ENCODE data around the gene ZBTB7C.

ZBTB7C gene

DNA sequence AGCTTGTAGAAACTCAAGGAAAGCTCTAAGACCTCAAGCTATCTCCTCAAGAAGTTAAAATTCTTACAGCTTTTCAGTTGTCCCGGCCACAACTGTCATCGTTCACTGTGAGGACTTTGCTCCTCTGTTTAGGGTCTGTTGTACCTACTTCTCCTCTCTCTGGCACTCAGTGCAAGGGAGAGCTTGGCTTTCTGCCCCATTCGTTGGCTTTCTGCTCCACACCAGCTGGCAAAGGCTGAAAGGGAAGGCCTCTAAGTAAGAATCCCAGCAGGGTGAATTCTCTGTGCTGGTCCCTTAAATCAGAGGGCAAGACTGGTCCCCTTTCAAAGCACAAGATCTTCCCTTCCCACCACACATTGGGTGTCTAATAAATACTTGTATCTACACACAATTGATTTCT lies 17.3 kb downstream of the ZBTB7C start:
- peak in 5 of 56 donors; percentile 6 to 22 (median 15) for DNase-seq

DNA sequence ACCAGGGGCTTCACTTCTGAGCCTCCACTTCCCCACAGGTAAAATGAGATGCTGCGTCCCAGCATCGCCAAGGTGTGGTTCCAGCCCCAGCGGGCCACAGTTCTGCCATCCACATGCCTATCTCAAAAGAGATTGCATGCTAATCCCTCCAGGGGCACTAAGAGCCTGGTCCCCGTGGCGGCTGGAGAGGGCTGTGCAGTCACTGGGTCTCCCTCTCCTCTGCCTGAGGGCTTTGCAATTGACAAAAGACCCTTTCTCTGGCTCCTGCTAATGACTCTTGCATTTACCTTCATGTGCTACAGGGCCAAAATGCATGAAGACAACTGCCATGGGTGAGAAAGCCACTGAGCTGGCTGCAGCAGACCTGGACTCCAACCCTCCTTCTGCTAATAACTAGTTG lies 18.5 kb downstream of the ZBTB7C start:
- DNase-seq: no peak

- no peak for DNase-seq
Measured at GRCh38 chr18:48388478-48388877, 20.7 kb downstream of the ZBTB7C start.

DNA sequence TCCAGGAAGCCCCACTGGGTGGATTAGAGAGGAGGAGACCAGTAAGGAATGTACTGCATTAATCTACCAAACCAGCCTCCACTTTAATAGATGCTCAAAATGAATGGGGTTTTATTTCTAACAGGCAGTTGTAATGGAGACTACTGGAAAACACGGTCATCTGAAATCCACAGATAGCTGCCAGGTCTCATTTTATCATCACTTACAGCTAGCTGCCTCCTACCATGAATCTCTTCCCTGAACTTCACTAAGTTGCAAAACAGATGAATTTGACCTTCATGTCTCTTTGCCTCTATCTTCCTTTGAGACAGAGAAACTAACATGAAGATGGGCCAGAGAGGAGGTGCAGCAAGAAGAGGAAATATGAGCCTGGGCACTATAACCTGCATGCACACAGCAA lies 21.9 kb downstream of the ZBTB7C start:
- DNase-seq: no peak

DNA sequence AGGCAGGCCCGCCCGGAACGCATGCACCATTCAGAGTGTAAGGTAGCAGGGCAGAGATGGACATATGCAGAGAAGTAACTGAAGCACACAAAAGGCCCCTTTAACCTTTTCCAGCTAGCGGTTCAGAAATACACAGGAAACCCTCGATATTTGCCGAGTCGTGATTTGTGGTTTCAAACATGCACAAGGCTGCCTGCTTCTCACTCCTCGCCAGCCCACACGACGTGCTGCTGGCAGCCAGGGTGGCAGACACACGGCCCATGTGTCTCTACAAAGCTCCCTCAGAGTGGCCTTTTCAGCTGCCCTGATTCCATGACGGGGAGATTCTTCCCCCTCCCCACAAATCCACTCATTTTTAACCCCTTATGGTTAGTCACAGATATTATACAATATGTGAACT lies 23.6 kb downstream of the ZBTB7C start:
- no peak for DNase-seq

GRCh38 chr18:48376934-48377333 lies 32.2 kb downstream of the ZBTB7C start:
- DNase-seq: no peak

DNA sequence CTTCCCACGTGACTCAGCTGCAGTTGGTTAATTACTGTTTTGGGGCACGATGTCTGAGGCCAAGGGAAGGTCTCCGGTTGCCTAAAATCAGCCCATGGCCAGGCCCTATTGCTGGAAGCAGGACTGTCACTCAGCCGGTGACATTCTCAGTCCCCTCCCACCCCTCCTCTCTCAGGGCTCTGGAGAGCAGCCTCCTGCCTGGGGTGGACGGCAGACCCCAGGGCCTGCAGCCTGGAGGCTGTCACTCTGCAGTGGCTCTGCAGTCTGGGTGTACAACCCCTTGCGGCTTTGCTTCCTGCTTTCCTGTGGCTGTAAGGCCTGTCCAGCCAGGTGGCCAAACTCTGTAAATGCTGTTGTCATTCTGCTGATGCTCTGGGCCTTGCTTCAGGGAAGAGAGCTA lies 32.8 kb downstream of the ZBTB7C start:
- no peak for DNase-seq

DNA sequence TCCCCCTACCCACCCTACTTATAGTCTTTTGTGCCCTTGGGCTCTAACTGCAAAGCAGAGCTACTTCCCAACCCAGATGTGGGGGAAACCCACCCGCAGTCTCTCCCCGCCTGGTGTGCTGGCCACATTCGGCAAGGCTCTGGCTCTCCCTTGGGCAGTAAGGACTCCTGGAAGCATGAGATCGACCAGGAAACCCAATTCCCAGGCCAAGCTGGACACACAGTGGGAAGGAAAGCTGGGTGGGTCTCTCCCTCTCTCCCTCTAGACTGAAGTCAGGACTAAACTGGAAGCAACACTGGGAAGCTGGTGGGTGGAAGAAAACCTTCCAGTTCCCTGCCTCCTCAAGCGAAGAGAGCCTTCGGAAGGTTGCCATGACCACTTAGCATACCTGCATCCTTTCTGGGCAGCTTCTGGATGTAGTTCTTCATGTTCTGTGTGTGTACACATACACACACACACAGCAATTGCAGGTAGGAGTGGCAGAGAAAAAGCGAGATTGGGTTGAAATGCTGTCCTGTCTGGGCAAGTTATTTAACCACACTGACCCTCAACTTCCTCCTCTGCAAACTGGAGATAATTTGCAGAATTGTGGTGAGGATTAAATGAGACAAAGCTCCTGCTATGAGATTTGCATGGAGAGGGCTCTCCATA lies 33.9 kb downstream of the ZBTB7C start:
- DNase-seq: no peak

GRCh38 chr18:48374423-48375149 lies 34.6 kb downstream of the ZBTB7C start:
- DNase-seq: no peak

GRCh38 chr18:48371854-48372602 lies 37.2 kb downstream of the ZBTB7C start:
- DNase-seq: no peak

DNA sequence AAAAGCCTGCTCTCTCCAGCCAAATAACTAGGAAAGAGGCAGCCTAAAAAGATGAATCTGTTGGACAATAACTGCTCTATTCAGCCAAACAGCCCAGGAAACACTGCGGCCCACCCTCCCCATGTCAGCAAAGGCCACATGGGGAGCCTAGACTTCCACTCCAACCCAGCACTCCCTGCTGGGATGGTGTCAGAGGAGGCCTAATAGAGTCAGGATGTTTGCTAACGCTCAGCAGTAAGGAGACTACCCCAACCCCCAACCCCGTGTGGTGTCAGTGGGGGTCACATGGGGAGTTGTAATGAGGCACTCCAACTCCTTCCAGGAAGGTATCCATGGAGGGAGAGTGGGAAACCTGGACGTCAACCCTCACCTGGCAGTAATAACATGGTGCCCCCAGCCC lies 41.6 kb downstream of the ZBTB7C start:
- no peak for DNase-seq

DNA sequence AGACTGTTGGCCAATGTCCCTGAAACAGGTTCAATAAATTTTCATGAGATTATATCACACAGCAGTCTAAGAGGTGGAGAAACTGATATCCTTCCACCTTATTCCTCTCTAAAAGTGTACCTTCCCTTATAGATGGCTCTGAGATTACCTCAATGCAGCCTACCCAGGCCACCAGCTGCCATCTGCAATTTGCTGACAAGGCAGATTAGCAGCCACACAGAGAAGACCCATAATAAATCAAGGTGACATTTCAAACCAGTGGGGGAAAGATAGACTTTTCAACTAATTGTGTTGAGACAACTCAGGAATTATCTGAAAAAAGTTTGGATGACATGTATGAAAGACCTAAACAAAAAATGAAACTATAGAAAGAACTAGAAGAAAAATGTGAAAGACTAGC lies 43.2 kb downstream of the ZBTB7C start:
- DNase-seq: no peak

DNA sequence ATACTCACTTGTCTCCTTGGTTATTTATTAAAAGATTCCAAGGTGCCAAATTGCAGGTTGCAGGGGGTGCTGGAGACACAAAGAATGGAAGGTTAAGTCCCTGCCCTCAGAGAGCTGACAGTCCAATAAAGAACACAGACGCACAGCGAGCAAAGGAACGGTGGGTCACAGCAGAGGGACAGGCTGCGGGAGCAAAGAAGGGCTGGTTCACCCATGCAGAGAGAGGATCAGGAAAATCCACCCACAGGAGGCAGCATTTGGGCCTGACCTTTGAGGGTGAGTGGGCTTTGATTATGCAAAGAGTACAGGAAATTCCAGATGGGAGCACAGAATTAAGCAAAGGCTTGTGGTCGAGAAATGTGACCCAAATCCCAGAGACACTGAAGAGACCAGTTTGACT lies 45.0 kb downstream of the ZBTB7C start:
- DNase-seq: no peak

- no peak for DNase-seq
Measured at GRCh38 chr18:48363175-48363574, 46.0 kb downstream of the ZBTB7C start.

- no peak for DNase-seq
Measured at GRCh38 chr18:48361801-48362200, 47.4 kb downstream of the ZBTB7C start.

DNA sequence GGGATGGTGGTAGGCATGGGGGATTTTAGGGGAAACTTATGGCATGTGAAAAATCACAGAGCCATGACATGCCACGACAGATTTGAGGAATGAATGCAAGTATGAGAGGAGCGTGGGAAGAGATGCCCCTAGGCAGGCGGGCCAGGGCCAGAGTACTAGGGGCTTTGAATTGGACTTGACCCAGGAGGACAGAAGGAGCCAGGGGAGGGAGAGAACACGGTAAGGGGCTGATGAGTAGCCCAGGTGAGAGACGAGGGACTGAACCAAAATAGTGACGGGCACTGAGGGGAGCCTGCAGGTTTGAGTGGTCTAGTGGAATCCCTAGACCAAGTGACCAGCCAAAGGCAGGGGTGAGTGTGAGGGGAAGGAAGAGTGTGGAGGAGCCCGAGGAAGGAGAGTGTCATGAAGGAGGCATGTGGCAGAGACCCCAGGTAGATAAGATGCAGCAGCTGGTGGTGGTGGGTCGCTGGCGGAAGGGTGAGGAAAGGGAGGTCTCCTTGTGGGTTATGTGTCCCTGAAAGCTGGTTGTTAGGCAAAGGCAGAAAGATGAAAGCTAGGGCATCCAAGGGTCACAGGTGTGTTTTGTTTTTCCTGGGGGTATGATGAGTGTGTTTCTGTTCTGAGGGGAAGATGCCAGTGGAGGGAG lies 48.7 kb downstream of the ZBTB7C start:
- no peak for DNase-seq

DNA sequence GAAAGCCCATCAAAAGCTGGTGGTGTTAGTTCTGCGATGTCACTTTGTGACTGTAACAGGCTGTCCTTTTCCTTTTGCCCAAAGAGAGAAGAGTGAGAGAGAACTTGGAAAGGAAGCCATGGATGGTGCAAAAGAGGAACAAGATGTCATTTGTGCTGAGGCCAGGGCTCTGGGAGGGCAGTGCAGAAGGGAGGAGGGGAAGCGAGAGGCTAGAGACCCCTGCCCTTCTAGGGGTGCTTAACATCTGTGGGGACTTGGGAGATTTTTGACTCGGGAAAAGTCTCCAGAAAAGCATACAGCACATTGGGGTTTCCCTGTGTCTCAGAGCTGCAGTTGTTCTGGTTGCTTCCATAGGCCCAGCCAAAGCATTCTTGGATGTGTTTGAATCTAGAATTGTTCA lies 49.6 kb downstream of the ZBTB7C start:
- DNase-seq: no peak

DNA sequence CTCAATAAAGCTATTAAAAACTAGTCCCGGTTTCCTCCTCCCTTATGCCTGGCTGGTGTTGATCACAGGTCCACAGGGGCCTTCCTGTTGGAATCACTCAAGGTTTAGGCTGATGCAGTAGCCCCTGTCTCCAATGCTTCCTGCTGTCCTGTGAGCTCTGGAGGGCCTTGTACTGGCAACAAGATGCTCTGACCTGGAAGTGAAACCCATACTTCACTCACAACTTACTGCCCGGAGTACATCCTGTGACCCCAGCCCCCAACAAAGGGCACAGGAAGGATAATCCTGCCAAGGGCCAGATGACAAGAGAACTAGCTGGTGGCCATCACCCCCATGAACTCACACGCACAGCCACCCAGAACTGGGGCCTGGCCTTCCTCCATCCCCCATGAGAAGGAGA lies 50.3 kb downstream of the ZBTB7C start:
- no peak for DNase-seq

- no peak for DNase-seq
Measured at GRCh38 chr18:48356909-48357631, 52.1 kb downstream of the ZBTB7C start.

DNA sequence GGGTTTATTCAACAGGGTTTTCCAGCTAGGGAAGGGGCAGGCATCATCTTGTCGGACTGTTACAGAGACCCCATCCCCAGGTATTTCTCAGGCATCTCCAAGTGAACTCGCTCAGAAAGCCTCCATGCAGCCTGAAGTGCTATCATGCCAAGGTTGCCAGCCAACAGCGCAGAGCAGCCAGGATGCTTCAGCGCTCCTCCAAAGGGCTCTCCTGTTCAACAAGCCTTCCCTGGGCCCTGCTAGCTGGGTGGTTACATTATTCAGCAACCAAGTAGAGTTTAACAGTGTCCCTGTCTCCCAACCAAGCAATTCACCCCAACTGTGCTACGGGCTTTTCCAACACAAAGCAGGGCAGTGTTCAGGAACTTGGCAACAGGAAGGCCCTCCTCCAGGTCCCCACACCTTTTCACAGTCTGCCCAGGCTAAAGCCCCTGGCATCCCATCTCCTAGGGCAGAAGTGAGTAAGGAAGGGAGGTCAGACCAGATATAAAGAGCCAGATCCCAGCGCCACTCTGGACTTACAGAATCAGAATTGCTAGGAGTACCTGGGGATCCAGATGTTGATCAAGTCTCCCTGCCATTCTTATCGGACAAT lies 52.9 kb downstream of the ZBTB7C start:
- DNase-seq: no peak

All from amygdala (tissue), 56 donors.